DND-41 (cell line): Measurements from ENCODE around the gene TOR1B.

Experiments
- ATAC-seq: fragments of 200-7000 bp; cut with Tn5 transposase; 3 replicates; pipeline ENCODE4 v1.9.1; 2021; ENCODE audit warnings: low read depth; ENCODE audit not compliant: insufficient read depth
- DNase-seq: peaks from one replicate; pipeline ENCODE4 v3.0.0-alpha.2; 2020
- H2AFZ ChIP-seq: 2 replicates; pipeline ENCODE4 v1.6.0; 2012; ENCODE audit warnings: low read depth, low read length
- H3K27ac ChIP-seq: 2 replicates; pipeline ENCODE4 v1.5.1; 2012; ENCODE audit warnings: low read length, inconsistent platforms
- H3K27me3 ChIP-seq: fragments of 200-600 bp; sonication (generic); 2 replicates; pipeline ENCODE4 v1.6.0; 2012; ENCODE audit warnings: low read length, mild to moderate bottlenecking, inconsistent platforms; ENCODE audit not compliant: insufficient read depth, poor library complexity
- H3K36me3 ChIP-seq: 2 replicates; pipeline ENCODE4 v1.5.1; 2012; ENCODE audit warnings: low read length, inconsistent platforms; ENCODE audit not compliant: insufficient read depth
- H3K4me1 ChIP-seq: 2 replicates; pipeline ENCODE4 v1.5.1; 2012; ENCODE audit warnings: mild to moderate bottlenecking, low read length; ENCODE audit not compliant: insufficient read depth
- H3K4me2 ChIP-seq: 2 replicates; pipeline ENCODE4 v1.6.0; 2012; ENCODE audit warnings: mild to moderate bottlenecking, moderate library complexity, low read length, inconsistent platforms; ENCODE audit not compliant: insufficient read depth
- H3K4me3 ChIP-seq, 2 experiments: fragments of 200-600 bp in 1 of 2; shearing (Covaris generic) in 1 of 2; 2 replicates each; pipeline ENCODE4 v1.5.1; 2012 to 2016; ENCODE audit warnings: inconsistent platforms in 2 of 2, low read length in 2 of 2, mild to moderate bottlenecking in 2 of 2, low read depth in 1 of 2, moderate library complexity in 1 of 2
- H3K79me2 ChIP-seq: 2 replicates; pipeline ENCODE4 v1.6.0; 2012; ENCODE audit warnings: low read length, inconsistent platforms; ENCODE audit not compliant: insufficient read depth
- H3K9ac ChIP-seq: 2 replicates; pipeline ENCODE4 v1.6.0; 2012; ENCODE audit warnings: low read depth, mild to moderate bottlenecking, inconsistent platforms, low read length, moderate library complexity
- H3K9me3 ChIP-seq: 2 replicates; pipeline ENCODE4 v1.5.1; 2012; ENCODE audit warnings: low read length, moderate library complexity, mild to moderate bottlenecking, inconsistent platforms; ENCODE audit not compliant: insufficient read depth, severe bottlenecking
- H4K20me1 ChIP-seq: 2 replicates; pipeline ENCODE4 v1.6.0; 2012; ENCODE audit warnings: low read length; ENCODE audit not compliant: insufficient read depth
- EZH2 ChIP-seq: IDR thresholded peaks from 3 replicates; pipeline ENCODE4 v1.6.1; 2012; ENCODE audit warnings: borderline replicate concordance, low read depth, mild to moderate bottlenecking, moderate library complexity, low read length, inconsistent platforms; ENCODE audit not compliant: severe bottlenecking
- TF ChIP-seq, protein P1 (sequence below): IDR thresholded peaks from 2 replicates; pipeline ENCODE4 v1.5.1; 2012; ENCODE audit warnings: borderline replicate concordance, low read length, moderate library complexity, mild to moderate bottlenecking; ENCODE audit not compliant: poor library complexity, severe bottlenecking; ENCODE audit errors: extremely low read depth

TOR1B gene

GRCh38 chr9:129822898-129823541, 20.0 kb downstream of the TOR1B start:
- no peak for TF ChIP-seq EZH2
- TF ChIP-seq, protein P1, sequence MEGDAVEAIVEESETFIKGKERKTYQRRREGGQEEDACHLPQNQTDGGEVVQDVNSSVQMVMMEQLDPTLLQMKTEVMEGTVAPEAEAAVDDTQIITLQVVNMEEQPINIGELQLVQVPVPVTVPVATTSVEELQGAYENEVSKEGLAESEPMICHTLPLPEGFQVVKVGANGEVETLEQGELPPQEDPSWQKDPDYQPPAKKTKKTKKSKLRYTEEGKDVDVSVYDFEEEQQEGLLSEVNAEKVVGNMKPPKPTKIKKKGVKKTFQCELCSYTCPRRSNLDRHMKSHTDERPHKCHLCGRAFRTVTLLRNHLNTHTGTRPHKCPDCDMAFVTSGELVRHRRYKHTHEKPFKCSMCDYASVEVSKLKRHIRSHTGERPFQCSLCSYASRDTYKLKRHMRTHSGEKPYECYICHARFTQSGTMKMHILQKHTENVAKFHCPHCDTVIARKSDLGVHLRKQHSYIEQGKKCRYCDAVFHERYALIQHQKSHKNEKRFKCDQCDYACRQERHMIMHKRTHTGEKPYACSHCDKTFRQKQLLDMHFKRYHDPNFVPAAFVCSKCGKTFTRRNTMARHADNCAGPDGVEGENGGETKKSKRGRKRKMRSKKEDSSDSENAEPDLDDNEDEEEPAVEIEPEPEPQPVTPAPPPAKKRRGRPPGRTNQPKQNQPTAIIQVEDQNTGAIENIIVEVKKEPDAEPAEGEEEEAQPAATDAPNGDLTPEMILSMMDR, result no peak
- no peaks in the 10 kb centered on the region for H3K27me3 ChIP-seq
- DNase-seq, result peak; percentile 58
- no peaks in the 10 kb centered on the region for H3K9me3 ChIP-seq
- peaks cover 34% of the 10 kb centered on the region for H3K79me2 ChIP-seq
- peak overlapping the region; percentile 76 for H3K27ac ChIP-seq
- peaks cover 17% of the 10 kb centered on the region for H4K20me1 ChIP-seq
- H3K4me2 ChIP-seq, result peak overlapping the region; percentile 94
- peaks cover 49% of the 10 kb centered on the region for H3K36me3 ChIP-seq
- peak; percentile 60 for ATAC-seq
- no peak overlapping the region for H2AFZ ChIP-seq
- peak overlapping the region; percentile 62 to 97 for H3K4me3 ChIP-seq
- H3K9ac ChIP-seq, result peak overlapping the region; percentile 82
- H3K4me1 ChIP-seq, result peaks cover 15% of the 10 kb centered on the region

GRCh38 chr9:129823542-129823934, 20.6 kb downstream of the TOR1B start:
- Histone ChIP-seq H3K9ac (peak overlapping the region; percentile 82), H3K27me3 (no peaks in the 10 kb centered on the region), H3K4me3 (peak overlapping the region; percentile 33 to 97; a peak in 3 of 4 replicates), H3K36me3 (peaks cover 48% of the 10 kb centered on the region), H3K4me2 (peak overlapping the region; percentile 94; the same call in 1 of the 2 replicates), H3K79me2 (peaks cover 34% of the 10 kb centered on the region), H3K27ac (peak overlapping the region; percentile 89), H3K9me3 (no peaks in the 10 kb centered on the region), H2AFZ (peak overlapping the region; percentile 91), H3K4me1 (peaks cover 15% of the 10 kb centered on the region), H4K20me1 (peaks cover 15% of the 10 kb centered on the region)
- peak; percentile 49 for ATAC-seq
- no peak for DNase-seq
- no peak for TF ChIP-seq EZH2
- TF ChIP-seq, protein P1, result no peak

GRCh38 chr9:129823935-129824601, 21.1 kb downstream of the TOR1B start, which contains the start of gene TOR1A:
TSS of gene TOR1A (minus strand) at chr9:129824136. CDS start at chr9:129824085, 51 bp downstream.
- Histone ChIP-seq H3K27me3 (no peaks in the 10 kb centered on the region), H3K79me2 (peaks cover 34% of the 10 kb centered on the region), H2AFZ (peak within 1 kb of the TSS; percentile 91), H3K36me3 (peaks cover 48% of the 10 kb centered on the region), H3K9ac (peak within 1 kb of the TSS; percentile 82), H3K27ac (peak within 1 kb of the TSS; percentile 89), H3K4me3 (peak within 1 kb of the TSS; percentile 62 to 97), H3K4me1 (peaks cover 15% of the 10 kb centered on the region), H3K4me2 (peak within 1 kb of the TSS; percentile 94), H4K20me1 (peaks cover 10% of the 10 kb centered on the region), H3K9me3 (no peaks in the 10 kb centered on the region)
- TF ChIP-seq, protein P1, result no peak
- TF ChIP-seq EZH2, result no peak
- ATAC-seq (peak; percentile 88), DNase-seq (peak; percentile 93)
